Progenitor cell of endocrine pancreas (in vitro differentiated cells): ENCODE data around the gene ERGIC2. TPM values are rescaled to one million over a fixed set of nuclear protein-coding genes. Genes with fewer than 3 reads are reported as not detected.

Experiments used
- DNase-seq: peaks from one replicate; pipeline ENCODE4 v3.0.0; 2021; ENCODE audit warnings: low spot score; ENCODE audit not compliant: unreplicated experiment
- H3K27ac Mint-ChIP-seq: 2 replicates; pipeline ENCODE4 v1.8.0; 2021; ENCODE audit warnings: mild to moderate bottlenecking, moderate library complexity, mixed read lengths
- H3K27me3 Mint-ChIP-seq: 2 replicates; pipeline ENCODE4 v1.8.0; 2021; ENCODE audit warnings: mixed read lengths
- H3K36me3 Mint-ChIP-seq: 2 replicates; pipeline ENCODE4 v1.8.0; 2022; ENCODE audit warnings: mixed read lengths; ENCODE audit not compliant: insufficient read depth
- H3K4me1 Mint-ChIP-seq: 2 replicates; pipeline ENCODE4 v1.8.0; 2021; ENCODE audit warnings: low read depth, mixed read lengths
- H3K4me3 Mint-ChIP-seq: 2 replicates; pipeline ENCODE4 v1.8.0; 2021; ENCODE audit warnings: low read depth, mild to moderate bottlenecking, moderate library complexity, mixed read lengths
- H3K9me3 Mint-ChIP-seq: 2 replicates; pipeline ENCODE4 v1.8.0; 2021; ENCODE audit warnings: low read depth, mixed read lengths
- total RNA-seq: library from RNA; stranded (reverse); gene quantifications from 2 replicates; pipeline ENCODE4 v1.2.1, GENCODE V29; 2021
- TF ChIP-seq, protein P1 (sequence below): fragments of 200-600 bp; sonication (generic); IDR thresholded peaks from one replicate; pipeline ENCODE4 v1.5.0; 2021; ENCODE audit warnings: antibody characterized with exemption, mild to moderate bottlenecking; ENCODE audit not compliant: unreplicated experiment

Gene ERGIC2
- total RNA-seq, 1 donor from 2014 or later, result 115 TPM

DNA sequence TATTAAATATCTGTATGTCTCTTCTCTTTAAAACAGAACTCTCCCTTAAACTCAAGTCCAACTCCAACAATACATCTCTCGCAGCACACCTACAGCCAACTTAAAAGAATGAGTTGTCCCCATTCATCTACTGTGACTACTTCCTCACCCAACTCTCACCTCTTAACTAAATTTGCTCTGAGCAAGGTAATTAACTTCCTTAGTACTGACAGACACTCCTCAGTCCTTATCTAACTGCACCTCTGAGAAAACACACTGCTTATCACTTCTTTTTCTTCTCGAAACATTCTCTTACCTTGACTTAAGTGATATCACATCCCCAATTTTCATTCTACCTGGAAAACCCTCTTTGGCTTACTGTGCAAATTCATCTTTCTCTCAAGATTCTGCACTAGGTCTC lies 7.0 kb downstream of the ERGIC2 start:
- peaks cover 5% of the 10 kb centered on the region for H3K4me1 Mint-ChIP-seq
- H3K27ac Mint-ChIP-seq, result no peak overlapping the region
- H3K4me3 Mint-ChIP-seq, result no peak overlapping the region
- DNase-seq, result no peak
- H3K27me3 Mint-ChIP-seq, result no peaks in the 10 kb centered on the region
- TF ChIP-seq, protein P1, sequence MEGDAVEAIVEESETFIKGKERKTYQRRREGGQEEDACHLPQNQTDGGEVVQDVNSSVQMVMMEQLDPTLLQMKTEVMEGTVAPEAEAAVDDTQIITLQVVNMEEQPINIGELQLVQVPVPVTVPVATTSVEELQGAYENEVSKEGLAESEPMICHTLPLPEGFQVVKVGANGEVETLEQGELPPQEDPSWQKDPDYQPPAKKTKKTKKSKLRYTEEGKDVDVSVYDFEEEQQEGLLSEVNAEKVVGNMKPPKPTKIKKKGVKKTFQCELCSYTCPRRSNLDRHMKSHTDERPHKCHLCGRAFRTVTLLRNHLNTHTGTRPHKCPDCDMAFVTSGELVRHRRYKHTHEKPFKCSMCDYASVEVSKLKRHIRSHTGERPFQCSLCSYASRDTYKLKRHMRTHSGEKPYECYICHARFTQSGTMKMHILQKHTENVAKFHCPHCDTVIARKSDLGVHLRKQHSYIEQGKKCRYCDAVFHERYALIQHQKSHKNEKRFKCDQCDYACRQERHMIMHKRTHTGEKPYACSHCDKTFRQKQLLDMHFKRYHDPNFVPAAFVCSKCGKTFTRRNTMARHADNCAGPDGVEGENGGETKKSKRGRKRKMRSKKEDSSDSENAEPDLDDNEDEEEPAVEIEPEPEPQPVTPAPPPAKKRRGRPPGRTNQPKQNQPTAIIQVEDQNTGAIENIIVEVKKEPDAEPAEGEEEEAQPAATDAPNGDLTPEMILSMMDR, result no peak
- peaks cover 19% of the 10 kb centered on the region for H3K36me3 Mint-ChIP-seq
- no peaks in the 10 kb centered on the region for H3K9me3 Mint-ChIP-seq

DNA sequence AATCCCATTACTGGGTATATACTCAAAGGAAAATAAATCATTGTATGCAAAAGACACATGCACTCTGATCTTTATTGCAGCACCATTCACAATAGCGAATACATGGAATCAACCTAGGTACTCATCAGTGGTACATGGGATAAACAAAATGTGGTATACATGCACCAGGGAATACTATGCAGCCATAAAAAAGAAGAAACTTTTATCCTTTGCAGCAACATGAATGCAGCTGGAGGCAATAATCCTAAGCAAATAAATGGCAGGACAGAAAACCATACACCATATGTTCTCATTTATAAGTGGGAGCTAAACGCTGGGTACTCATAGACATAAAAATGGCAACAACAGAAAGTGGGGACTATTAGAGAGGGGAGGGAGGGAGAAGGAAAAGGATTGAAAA lies 15.9 kb downstream of the ERGIC2 start:
- H3K36me3 Mint-ChIP-seq, result peaks cover 24% of the 10 kb centered on the region
- H3K9me3 Mint-ChIP-seq, result no peaks in the 10 kb centered on the region
- no peaks in the 10 kb centered on the region for H3K4me1 Mint-ChIP-seq
- TF ChIP-seq, protein P1, result no peak
- H3K27me3 Mint-ChIP-seq, result no peaks in the 10 kb centered on the region
- no peak for DNase-seq
- H3K27ac Mint-ChIP-seq, result no peak overlapping the region
- H3K4me3 Mint-ChIP-seq, result no peak overlapping the region

DNA sequence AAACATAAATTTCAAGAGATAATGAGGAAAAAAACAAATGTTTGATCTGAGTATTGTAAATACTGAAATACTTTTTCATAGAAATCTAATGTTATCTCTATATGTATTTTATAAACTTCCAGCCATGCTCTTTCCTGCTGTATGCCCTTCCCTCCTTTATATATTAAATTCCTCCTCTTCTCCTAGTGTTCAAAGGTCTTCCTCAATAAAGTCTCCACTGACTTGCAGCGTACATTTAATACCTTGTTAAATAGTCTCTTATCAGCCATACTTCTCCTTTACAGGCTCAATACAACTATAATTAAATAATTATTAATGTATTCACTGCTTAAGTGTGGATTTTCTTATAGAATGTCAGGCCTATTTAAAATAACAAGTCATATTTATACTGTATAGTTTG lies 26.0 kb downstream of the ERGIC2 start:
- Mint-ChIP-seq H3K27ac (no peak overlapping the region), H3K4me3 (no peak overlapping the region), H3K27me3 (no peaks in the 10 kb centered on the region), H3K9me3 (no peaks in the 10 kb centered on the region), H3K4me1 (no peaks in the 10 kb centered on the region), H3K36me3 (peaks cover 18% of the 10 kb centered on the region)
- TF ChIP-seq, protein P1, result no peak
- no peak for DNase-seq

DNA sequence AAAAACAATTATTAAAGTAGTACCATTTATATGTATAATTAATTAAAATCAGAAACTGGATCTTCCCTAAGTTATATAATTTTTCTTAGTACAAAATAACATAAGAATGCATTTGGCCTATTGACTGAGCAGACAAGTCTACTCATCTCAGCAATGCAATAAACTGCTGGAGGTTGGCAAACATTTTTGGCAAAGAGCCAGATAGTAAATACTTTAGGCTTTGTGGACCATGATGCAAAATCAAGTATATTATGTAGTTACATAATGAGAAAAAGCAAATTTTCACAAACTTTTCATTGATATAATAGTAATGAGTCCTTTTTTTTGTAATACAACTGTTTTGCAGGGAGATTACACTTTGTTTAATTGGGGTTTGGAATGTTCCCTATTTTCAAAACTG lies 30.9 kb downstream of the ERGIC2 start:
- Mint-ChIP-seq H3K9me3 (no peaks in the 10 kb centered on the region), H3K4me3 (no peak overlapping the region), H3K27me3 (no peaks in the 10 kb centered on the region), H3K4me1 (no peaks in the 10 kb centered on the region), H3K36me3 (peaks cover 11% of the 10 kb centered on the region), H3K27ac (no peak overlapping the region)
- TF ChIP-seq, protein P1, result no peak
- DNase-seq, result no peak

DNA sequence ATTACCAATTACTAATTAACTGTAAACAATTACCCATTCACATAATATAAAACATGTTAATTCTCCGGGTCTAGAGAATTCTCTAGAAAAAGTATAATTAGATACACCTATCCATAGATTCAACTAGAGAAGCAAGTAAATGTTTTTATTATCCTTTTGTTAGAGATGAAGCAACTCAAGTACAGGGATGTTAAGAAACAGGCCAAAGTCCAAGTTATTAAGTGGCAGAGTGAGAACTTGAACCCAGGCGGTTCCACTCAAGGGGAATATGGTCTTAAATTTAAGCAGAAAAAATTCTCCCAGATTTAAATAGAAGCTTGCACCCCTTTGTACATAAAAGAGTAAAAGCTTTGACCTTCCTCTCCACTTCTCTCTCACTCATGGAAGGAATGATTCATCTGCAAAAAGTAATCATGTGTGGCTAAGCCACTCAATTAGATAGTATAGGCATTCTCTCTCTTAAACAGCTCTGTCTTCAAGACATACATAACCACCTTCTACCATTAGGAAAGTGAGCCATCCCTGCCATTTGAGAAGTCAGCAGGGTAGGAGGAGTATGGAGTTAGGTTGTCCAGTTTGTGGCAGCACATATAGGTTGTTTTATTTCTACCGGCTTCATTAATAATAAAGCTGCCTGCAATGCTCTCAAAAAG lies 34.1 kb downstream of the ERGIC2 start:
- H3K4me3 Mint-ChIP-seq, result no peak overlapping the region
- TF ChIP-seq, protein P1, result no peak
- no peaks in the 10 kb centered on the region for H3K4me1 Mint-ChIP-seq
- H3K36me3 Mint-ChIP-seq, result peaks cover 20% of the 10 kb centered on the region
- H3K27ac Mint-ChIP-seq, result no peak overlapping the region
- no peak for DNase-seq
- H3K27me3 Mint-ChIP-seq, result no peaks in the 10 kb centered on the region
- H3K9me3 Mint-ChIP-seq, result no peaks in the 10 kb centered on the region
